ENCODE results near the gene SSBP3.

The SSBP3 gene

DNA sequence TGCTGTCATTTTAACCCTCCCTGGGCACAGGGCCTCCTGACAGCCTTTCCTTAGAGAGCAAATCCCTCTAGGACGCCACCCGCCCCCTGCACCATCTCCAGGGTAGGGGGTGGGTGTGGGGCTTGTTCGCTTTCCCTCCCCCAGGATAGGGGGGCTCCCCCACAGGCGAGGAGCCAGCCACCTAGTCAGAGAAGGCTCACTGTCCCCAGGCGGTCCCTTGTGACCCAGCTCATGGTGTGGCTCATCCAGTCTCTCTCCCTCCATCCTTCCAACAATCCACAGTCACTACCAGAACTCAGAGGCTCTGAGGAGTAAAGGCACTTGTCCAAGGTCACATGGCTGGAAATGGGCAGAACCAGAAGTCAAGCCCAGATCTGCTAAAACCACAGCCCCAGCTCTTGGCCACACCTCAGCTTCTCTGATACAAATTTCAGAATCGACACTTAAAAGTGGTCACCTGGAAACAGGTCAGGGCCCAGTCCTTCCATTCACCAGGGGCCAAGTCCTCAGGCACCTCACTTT lies 116.4 kb downstream of the SSBP3 start:
- no peak for DNase-seq (ENCODE audit: low read depth in 1 of 2, low spot score in 1 of 2)

DNA sequence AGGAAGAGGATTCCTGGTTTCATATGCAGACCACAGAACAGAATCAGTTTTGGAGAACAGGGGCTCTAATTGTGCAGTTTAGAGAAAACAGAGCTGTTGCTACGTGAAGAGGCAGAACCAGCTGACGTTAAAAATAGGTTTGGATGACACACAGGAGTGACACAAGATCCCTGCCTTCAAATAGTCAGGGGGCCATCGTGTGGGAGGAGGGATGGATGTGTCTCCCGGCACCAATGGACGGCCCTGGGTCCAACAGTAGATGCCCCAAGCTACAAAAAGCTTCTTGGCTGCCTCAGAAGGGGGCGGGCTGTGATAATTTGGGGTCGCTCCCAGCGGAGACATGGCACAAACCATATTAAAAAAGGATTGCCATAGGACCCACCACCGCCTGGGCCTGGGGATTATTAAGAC lies 118.4 kb downstream of the SSBP3 start:
- no peak for DNase-seq (ENCODE audit: low read depth in 1 of 2, low spot score in 1 of 2)

DNA sequence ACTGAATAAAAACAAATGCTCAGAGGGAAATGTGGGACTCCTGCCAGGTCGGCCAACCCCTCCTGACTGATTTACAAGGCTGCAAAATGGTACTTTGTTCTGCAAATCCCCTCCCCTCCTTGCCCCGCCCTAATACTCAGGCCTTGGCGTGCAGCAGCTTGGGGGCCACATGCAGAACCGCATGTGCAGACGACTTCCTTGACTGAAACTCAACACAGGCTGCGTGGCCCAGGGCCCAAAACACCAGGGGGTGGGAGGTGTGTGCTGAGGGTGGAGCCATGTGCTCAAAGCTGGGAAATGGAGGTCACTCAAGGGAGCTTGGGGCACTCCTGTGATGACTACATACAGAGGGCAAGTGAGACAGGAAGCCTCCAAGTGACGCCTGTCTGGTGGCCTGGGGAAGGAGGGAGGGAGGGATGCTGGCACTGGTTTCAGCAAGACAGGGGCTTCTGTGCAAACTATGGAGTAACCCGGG lies 119.0 kb downstream of the SSBP3 start:
- peak in 1 of 2 donors; percentile 55 for DNase-seq (ENCODE audit: low read depth in 1 of 2, low spot score in 1 of 2)

DNA sequence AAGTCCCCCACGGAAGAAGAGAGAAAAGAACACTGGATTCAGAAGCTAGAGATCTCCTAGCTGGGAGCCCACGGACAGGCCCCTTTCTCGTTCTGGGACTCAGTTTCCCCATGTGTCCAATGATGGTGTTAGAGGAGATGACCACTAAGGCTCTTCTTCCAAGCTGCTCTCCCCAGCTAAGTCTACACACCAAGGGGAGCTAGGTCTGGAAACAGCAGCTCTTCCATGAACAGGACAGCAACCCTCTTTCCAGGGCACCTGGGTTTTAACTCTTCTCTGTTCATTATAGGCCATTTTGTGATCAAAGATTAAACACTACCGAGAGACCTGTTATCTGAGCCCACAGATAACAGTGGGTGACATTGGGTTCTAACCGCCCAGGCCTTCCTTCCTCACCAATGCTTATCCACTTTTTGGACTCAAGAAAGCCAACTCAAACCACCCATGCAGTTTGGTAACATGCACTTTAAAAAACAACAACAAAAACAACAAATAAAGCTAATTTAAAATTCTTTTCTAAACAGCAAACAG lies 120.3 kb downstream of the SSBP3 start:
- no peak for DNase-seq (ENCODE audit: low read depth in 1 of 2, low spot score in 1 of 2)

DNA sequence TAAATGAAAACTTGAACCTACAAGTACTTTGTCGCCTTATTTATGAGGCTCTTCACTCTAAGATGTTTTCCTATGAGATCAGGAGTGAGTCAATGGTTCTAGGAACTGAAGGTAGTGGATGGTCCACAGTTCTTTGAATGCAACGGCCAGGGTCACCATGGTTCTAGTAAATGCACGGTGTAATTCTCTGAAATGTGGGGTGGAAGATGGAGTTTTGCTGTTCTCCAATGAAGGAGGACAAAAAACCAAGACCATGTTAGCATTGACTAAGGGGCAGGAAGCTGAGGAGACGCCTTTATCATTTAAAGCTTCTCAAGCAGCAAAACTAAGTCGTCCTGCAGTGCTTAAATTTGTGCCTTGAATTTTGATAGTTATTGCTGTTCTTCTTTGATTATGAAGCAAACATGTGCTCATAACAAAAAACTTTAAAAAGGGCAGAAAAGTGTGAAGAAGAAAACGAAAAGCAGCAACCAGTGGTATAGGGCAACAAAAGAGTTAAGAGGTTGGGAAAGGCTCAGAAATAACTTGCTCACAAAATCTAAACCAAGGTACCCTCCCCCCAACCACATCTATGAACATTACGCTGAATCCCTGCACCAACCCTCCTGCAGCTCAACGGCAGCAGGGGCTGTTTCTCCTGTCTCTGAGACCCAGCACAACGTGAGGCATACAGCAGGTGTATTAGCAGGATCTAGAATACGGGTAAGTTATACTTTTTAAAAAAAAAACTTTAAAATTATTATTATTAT lies 121.2 kb downstream of the SSBP3 start:
- DNase-seq (ENCODE audit: low read depth in 1 of 2, low spot score in 1 of 2): no peak

DNA sequence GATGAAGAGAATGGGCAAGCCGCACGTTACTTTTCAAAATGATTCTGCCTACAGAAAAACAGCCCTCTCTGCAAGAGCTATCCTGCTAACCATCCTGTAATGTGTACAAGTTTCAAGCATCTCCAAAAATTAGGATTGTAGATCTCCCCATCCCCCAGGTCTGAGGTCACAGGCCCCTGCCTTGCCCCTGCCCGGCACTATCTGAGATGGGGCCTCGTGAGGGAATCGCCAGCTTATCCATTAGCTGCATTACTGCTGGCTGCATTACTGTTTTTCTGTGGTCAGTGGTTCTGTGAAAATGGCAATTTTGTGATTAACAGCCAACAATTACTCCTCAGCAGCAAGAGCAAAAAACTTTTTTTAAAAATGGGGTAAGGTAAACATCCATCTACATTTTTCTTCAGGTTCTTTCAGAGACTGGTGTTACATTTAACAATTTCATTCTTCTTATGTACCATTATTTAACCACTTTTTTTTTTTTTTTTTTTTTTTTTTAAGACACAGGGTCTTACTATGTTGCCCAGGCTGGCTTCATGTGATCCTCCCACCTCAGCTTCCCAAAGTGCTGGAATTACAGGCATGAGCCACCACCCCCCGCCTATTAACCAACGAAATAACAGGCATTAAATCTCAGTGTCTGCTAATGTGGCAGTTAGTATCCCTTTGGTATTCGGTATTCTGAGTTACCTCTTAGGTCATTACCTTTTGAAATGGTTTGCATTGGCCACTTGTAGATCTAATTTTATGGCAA lies 122.4 kb downstream of the SSBP3 start:
- DNase-seq (ENCODE audit: low read depth in 1 of 2, low spot score in 1 of 2): no peak

DNA sequence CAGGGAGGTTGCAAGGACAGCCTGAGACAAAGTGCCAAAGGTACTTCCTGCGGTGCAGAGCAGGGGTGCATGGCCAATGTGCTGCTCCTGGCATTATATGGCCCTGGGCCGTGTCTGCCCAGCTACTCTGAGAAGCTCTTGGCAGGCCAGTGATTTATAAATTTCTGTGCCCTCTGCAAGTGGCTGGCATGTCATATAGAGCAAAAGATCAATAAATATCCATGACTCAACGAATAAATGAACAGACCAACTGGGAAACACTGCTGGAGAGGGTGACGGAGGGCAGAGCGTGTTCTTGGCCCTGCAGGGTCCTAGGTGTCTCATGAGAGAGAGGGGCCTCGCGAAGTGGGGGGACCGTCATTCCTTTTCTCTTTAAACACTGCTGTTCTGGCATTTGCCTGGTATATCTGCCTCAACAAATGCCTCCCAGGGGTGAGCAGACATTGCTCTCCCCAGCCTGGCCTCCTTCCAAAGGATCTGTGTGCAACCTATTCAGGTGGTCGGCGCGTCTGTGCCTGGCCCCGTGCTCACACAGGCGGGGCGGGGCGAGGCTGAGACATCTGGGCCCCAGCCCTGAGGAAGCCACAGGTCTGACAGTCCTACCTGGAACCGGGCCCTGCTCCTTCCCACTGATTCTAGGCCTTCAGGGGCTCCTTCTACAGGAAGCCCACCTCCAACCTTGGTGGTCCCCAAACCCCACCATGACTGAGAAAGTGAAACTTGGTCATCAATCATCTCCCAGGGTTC lies 123.9 kb downstream of the SSBP3 start:
- DNase-seq (ENCODE audit: low read depth in 1 of 2, low spot score in 1 of 2): no peak

DNA sequence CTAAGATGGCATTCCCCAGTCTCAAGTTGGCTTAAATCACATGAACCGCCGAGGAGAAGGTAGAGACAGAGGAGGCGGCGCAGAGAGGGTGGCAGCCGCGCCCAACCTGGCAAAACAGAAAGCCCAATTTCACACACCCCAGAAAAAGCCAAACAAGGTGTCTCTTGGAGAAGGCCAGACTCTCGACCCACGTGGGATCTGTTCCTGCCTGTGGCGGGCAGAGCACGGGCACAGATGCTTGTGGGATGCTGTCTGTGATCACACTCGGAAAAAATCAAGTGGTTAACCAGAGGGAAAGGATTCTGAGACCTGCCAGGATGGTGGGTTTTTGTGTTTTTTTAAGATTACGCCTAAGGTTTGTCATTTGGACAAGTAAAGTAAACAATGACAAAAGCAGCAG lies 125.5 kb downstream of the SSBP3 start:
- no peak for DNase-seq (ENCODE audit: low read depth in 1 of 2, low spot score in 1 of 2)

DNA sequence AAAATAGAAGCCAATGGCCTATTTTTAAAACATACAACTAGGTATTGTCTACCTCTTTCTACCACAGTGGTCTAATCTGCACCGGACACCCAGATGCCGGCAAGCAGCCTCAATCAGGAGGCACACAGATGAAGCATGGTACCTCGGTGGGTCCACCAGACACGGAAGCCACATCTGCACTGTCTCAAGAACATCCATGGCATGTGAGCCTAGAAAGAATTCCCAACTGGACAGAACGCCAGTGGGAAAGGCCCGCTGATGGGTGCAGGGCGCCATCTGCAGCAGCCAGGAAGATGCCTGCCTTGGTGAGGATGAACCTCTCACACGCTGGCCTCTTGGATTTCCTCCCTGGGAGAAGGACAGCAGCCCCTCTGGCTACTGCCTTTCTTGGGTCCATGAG lies 126.7 kb downstream of the SSBP3 start:
- no peak for DNase-seq (ENCODE audit: low read depth in 1 of 2, low spot score in 1 of 2)

DNA sequence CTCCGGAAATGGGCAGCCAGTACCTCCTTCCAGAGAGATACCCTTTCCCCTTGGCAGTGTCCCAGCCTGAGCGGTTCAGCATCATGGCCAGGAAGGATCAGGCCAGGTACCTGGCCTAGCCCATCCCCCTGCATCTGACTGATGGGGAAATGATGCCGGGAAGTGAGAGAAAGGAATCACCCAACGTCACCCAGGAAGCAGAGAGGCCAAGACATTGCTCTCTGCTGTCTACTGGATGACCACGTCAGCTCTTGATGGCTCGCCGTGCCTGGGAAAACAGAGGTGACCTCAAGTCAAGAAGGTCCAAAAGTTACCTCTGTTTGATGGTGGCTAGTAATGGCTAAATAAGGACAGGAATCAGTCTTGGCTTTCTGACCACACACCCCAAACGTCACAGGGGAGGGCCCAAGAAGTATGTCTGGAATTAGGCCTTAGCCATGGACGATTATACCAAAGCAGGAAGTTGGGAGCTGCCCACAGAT lies 127.2 kb downstream of the SSBP3 start:
- no peak for DNase-seq (ENCODE audit: low read depth in 1 of 2, low spot score in 1 of 2)

DNA sequence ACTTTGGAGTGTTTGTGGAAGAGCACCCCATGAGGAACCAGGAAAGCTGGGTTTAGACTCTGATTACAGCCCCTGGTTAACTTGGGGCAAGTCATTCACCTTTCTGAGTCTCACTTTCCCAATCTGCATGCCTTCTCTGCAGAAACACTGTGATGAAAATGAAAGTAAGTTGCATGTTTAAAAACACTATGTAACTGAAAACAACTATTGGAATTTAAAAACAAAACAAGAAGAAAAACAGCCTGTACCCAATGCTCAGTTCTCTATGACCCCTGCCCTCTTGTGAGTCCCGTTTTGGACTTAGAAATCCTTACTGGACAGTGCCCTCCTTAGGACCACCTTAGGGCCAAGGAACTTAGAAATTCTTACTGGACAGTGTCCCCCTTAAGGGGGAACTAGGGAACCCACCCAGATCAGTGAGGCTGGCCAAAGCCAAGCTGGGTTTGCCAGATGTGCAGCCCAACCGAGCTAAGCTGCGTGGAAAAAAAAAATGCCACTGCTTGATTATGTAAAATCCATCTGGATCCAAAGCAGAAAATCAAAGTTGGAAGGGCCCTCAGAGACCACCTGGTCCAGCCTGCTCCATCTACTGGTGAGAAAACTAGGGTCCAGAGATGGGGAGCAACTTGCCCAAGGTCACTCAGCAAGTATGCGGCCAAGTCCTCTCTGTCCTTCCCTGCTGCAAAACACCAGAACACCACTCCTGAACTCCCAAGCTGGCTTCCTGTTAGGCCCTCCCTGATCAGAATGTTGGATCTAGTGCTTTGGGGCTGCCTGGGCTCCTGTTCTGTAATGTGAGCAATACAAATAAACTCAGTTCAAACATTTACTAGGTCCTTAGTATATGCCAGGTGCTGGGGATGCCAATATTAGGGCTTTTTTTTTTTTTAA lies 128.5 kb downstream of the SSBP3 start:
- DNase-seq (ENCODE audit: low read depth in 1 of 2, low spot score in 1 of 2): no peak

DNA sequence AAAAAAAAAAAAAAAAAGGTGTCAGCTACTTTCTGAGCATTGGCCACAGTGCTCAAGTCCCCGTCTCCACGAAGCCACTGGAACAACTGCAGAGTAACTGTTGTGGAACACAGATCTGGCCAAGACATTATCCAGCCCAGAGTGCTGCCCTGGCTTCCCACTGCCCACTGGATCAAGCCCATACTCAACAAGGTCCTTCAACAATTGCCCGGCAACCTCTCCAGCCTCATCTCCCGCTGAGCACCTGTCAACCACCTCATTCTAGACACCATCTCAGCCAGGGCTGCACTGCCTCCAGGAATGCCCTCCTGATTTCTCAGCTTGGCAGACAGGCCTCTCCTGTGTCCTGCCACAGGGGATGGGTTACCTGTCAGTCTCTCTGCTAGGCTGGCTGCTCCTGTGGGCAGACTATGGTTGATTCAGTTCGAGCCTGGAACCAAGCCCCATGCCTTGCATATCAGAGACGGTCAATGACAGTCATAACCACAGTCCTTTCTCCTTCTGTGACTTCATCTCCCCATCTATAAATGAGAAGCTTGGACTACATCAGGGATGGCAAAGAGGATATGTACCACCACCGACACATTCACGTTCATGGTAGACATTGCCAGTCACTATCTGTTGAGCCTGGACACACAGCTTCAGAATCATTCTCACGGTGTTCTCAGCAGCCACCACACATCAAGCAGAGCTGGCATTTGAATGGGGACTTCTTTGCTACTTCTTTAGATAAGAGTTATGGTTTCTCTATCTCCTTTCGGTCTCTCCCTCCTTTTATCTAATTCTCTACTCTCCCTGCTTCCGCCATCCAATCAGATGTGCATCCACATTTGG lies 129.4 kb downstream of the SSBP3 start:
- no peak for DNase-seq (ENCODE audit: low read depth in 1 of 2, low spot score in 1 of 2)

DNA sequence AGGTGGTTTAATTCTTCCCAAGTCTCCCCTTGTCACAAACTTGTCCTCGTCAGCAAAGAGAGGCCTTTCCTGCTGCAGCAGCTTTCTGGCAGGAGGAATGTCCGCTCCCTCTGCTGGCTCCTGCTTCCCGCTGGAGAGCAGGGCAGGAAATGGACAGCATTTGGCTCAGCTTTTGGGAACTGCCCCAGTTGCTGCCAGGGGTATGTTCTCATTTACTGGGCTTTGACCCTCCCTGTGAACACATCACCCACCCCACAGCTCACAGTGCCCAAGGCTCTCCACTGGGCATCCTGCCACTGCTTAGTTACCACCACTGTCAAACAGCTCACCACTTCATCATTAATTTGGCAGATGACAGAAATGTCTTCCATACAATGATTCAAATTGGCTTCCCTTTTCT lies 130.8 kb downstream of the SSBP3 start:
- DNase-seq (ENCODE audit: low read depth in 1 of 2, low spot score in 1 of 2): no peak

DNA sequence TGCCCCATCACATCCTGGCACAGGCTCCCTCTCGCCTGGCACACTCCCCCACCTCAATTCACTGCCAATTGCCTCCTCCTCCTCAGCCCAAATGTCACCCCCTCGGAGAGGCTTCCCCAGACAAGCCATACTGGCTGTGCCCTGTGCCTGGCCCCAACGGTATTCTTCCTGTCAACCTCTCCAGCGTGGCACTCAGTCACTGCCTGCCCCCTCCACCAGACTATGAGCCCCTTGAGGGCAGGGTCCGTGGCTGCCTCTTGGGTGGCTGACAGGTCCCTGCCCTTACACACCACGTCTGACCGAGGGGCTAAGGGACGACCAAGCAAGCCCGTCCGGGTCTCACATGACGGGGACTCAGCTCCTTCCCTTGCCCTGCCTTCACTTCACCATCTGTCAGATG lies 131.3 kb downstream of the SSBP3 start:
- no peak for DNase-seq (ENCODE audit: low read depth in 1 of 2, low spot score in 1 of 2)

DNA sequence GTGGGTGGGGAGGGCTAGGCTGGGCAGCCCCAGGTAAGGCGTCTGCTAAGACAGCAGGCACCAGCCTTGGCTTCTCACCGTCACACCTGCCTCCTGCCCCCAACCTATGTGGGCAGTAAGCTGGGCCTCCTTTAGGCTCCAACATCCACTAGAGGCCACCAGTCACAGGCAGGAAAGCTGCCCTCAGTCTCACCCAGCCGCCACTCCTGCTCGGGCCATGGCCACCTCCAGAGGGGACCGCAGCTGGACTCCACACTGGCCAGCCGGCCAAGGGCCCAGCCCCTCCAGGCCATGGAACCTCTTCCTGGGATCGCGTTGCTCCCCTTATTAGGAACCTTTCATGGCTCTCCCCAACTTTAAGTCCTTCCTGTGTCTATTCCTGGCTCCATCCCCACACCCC lies 131.7 kb downstream of the SSBP3 start:
- DNase-seq (ENCODE audit: low read depth in 1 of 2, low spot score in 1 of 2): no peak

DNA sequence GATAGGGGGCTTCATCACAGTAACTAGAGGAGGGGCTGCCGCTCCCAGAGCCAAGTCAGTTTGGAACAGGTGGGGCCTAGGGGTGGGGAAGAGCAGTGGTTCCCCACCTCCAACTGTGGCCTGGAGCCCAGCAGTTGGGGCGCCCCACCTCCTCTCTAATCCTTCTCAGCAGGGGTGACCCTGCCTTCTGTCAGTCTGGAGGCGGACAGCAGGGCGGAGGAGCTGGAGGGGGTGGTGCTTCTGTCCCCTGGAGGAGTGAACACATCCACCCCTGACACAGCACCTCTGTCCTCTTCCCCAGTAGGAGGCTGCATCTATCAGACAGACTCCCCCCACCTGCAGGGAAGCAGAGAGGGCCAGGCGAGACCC lies 132.4 kb downstream of the SSBP3 start:
- DNase-seq (ENCODE audit: low read depth in 1 of 2, low spot score in 1 of 2): no peak

DNA sequence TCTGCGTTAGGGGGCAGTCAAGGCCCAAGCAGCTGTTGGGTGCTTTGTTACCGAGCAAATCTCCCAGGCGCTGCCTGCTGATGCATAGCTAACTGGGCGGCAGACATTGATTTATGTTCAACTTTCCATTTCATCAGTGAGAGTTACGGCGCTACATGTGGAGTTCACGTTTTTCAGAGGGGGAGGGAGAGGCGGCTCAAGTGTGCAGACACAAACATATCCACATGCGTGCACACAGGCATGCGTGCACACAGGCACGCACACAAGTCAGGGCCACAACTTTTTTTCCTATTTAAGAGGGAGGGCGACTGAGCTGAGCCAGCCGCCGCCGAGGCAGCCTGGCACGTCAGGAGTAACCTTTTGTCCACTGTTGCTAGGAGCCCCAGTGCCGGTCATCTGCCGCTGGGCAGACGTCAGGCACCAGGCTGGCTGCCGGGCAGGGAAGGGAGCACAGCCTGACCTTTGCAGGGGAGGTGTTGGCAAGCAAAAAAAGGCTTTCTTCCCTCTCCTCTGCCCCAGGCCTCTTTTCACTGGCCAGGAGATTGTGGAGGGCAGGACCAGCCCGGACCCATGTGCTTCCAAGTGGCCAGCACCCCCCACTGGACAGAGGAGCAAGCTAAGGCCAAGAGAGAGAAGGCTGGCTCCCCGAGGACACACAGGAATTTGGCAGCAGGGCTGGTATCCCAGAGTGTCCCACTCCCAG lies 133.0 kb downstream of the SSBP3 start:
- no peak for DNase-seq (ENCODE audit: low read depth in 1 of 2, low spot score in 1 of 2)

DNA sequence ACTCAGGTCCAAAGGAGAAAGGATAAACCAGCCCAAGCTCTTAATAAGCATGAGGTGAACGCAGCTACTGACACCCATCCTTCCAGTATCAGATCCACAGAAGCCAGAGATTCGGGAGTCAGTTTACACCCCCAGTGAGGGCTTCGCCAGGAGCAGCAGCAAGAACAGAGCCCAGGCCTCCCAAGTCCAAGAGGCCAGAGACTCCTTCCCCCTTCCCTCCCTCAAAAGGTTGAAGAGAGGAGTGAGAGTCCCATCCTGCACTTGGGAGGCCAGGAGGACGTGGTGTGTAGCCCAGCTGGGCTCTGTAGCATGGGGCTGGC lies 133.5 kb downstream of the SSBP3 start:
- DNase-seq (ENCODE audit: low read depth in 1 of 2, low spot score in 1 of 2): no peak

DNA sequence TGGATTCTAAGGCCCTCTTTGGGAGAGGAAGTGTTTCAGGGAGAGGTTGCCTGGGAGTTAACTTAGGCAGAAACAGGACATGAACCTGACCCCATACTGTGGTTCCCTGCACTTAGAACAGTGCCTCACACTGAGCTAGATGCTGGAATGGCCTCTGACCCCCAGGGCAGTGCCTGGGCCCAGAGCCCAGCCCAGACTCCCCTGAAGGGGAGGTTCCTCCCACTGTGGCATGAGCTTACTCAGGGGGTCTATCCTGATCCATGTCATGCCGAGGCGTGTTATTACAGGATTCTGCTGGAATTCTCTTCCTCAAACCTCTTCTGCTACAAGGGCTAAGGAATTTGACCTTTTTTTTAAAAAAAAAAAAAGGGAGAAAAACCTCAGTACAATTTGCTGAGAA lies 134.1 kb downstream of the SSBP3 start:
- no peak for DNase-seq (ENCODE audit: low read depth in 1 of 2, low spot score in 1 of 2)
